ENCODE results near the gene MYO1E. TPM values are rescaled to one million over a fixed set of nuclear protein-coding genes. Genes with fewer than 3 reads are reported as not detected.
"Not testable (repeated sequence)": the region's sequence is repeated elsewhere in the genome, so short reads cannot be mapped to it uniquely, and the experiment has no call there.

The MYO1E gene
- total RNA-seq, 1 donor from 2014 or later: 45.1 TPM

DNA sequence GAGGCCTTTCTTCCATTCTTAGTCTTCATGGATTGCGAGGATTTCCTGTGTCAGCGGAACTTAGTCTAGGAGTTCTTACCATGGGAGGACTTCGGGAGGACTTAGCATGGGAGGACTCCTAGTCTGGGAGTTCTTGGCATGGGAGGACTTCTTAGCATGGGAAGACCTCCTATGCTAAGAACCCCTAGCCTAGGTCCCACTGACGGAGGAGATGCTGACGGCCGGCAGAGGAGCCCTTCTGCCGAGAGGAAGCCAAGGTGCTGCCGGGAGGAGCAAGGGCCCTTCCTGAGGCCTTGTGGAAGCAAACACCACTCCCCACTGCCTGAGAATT, 201.6 kb downstream of the MYO1E start:
- H3K27me3 Mint-ChIP-seq: no peaks in the 10 kb centered on the region
- intact Hi-C loops (cut with micrococcal nuclease): loop anchor here (5.0 kb wide), 1 partner anchor 321 kb away; no protein-coding TSS in a partner anchor
- H3K4me3 Mint-ChIP-seq: no peak overlapping the region
- H3K27ac Mint-ChIP-seq: no peak overlapping the region
- peaks cover 28% of the 10 kb centered on the region for H3K36me3 Mint-ChIP-seq (ENCODE audit: low read depth)
- DNase-seq: no peak
- H3K4me1 Mint-ChIP-seq: peaks cover 22% of the 10 kb centered on the region
- H3K9me3 Mint-ChIP-seq: peaks cover 3% of the 10 kb centered on the region

DNA sequence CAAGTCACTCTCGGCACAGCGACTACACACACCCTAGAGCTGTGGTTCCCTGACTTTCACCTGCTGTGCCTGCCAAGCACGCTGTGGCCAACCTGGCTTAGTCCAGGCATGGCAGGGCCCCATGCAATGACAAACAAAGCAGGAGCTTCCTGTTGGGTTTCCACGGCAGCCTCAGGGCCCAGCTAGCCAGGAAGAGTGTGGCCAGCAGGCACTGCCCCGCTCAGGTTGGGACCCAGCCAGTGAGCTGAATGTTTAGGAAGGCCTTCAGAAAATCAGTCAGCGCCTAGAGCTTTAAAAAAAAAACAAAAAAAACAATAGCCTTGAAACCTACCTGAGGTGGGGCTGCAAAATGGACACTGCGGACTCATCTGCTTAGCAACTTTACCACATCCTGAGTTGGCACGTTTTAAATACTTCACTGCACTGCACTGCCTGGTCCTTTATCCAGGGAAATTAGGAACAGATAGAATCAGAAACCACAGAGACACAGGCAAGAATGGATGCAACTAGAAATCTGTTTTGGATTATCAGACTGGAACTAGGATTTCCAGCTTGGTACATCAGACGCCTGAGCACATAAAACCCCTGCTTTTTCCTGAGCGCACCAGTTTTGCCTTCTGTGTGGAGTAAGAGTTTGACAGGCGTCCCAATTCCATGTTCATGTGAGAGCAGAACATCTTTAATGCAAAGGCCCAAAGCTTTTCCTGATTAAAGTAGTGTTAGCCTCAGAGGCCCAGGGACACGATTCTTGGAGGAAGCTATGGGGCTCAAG, 202.2 kb downstream of the MYO1E start:
- H3K27me3 Mint-ChIP-seq: no peaks in the 10 kb centered on the region
- intact Hi-C loops (cut with micrococcal nuclease): loop anchor here (5.0 kb wide), 1 partner anchor 322 kb away; no protein-coding TSS in a partner anchor
- DNase-seq: no peak
- H3K4me1 Mint-ChIP-seq: peaks cover 22% of the 10 kb centered on the region
- no peak overlapping the region for H3K4me3 Mint-ChIP-seq
- peaks cover 3% of the 10 kb centered on the region for H3K9me3 Mint-ChIP-seq
- H3K27ac Mint-ChIP-seq: peak overlapping the region; percentile 25
- H3K36me3 Mint-ChIP-seq (ENCODE audit: low read depth): peaks cover 33% of the 10 kb centered on the region

DNA sequence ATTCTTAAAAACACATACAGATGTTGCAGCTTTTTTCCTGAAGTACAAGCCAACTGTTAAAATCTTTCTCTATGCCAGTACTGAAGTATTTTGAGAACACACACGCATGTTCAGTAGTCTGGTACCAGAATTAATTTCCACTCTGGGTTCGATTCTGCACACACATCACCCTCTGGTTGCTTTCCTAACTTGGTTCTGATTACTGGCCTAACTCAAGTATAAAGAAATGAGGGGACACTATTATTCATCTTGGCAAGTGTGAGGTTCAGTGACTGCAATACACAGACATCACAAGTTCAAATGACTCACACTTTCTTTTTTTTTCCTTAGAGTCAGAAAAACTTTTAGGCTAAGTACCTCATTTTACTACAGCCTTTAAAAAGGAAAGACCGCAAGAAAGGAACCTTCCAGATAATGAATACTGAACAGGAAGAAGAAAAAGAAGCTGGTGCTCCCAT, 203.4 kb downstream of the MYO1E start:
- H3K4me1 Mint-ChIP-seq: peaks cover 17% of the 10 kb centered on the region
- H3K27ac Mint-ChIP-seq: peak overlapping the region; percentile 89
- intact Hi-C loops (cut with micrococcal nuclease): no loop called here
- H3K36me3 Mint-ChIP-seq (ENCODE audit: low read depth): peaks cover 34% of the 10 kb centered on the region
- H3K4me3 Mint-ChIP-seq: peak overlapping the region; percentile 28
- DNase-seq: no peak
- H3K9me3 Mint-ChIP-seq: peaks cover 3% of the 10 kb centered on the region
- H3K27me3 Mint-ChIP-seq: no peaks in the 10 kb centered on the region

DNA sequence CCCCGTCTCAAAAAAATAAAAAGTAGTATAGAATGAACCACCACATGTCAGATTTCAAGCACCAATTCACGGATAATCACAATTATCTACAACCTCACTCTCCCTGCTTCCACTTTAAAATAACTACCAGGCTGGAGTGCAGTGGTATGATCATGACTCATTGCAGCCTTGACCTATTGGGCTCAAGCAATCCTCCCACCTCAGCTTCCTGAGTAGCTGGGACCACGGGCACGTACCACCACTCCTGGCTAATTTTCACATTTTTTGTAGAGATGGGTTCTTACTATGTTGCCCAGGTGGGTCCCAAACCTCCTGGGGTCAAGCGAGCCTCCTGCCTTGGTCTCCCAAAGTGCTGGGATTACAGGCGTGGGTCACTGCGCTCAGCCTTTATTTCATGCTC, 204.1 kb downstream of the MYO1E start:
- no peak overlapping the region for H3K4me3 Mint-ChIP-seq
- intact Hi-C loops (cut with micrococcal nuclease): no loop called here
- no peak for DNase-seq
- H3K4me1 Mint-ChIP-seq: peaks cover 17% of the 10 kb centered on the region
- H3K9me3 Mint-ChIP-seq: peaks cover 3% of the 10 kb centered on the region
- peaks cover 29% of the 10 kb centered on the region for H3K36me3 Mint-ChIP-seq (ENCODE audit: low read depth)
- H3K27me3 Mint-ChIP-seq: no peaks in the 10 kb centered on the region
- H3K27ac Mint-ChIP-seq: no peak overlapping the region

DNA sequence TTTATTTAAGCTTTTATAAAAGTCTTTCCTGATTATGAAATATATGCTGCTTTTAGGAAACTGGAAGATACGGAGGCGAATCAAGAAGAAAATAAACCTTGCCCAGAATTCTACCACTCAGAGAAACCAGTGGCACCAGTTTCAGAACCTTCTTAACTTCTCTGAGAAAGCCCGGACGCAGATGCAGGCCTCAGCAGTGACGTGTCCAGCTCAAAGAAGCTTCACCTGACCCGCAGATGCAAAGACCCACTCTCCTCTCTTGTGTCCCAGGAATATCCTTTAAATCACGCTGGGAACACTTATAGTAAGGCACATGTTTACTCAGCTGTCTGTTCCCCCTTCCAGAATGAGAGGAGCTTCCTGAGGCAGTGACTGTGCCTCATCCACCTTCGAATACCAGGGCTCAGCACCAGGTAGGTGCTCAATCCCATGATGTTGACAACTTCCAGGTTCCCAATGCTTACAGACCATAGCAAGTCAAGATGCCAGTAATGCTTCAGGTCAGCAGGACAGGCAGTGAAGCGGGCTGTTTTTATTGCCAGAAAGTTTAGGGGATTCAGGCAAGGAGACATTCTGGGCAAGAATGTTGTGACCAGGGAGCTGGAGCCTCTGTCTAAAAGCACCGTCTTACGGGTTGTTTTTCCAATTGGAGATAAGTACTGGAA, 205.9 kb downstream of the MYO1E start:
- H3K4me3 Mint-ChIP-seq: no peak overlapping the region
- DNase-seq: no peak
- no peaks in the 10 kb centered on the region for H3K27me3 Mint-ChIP-seq
- no peak overlapping the region for H3K27ac Mint-ChIP-seq
- H3K36me3 Mint-ChIP-seq (ENCODE audit: low read depth): peaks cover 27% of the 10 kb centered on the region
- peaks cover 3% of the 10 kb centered on the region for H3K9me3 Mint-ChIP-seq
- intact Hi-C loops (cut with micrococcal nuclease): no loop called here
- H3K4me1 Mint-ChIP-seq: peaks cover 17% of the 10 kb centered on the region

DNA sequence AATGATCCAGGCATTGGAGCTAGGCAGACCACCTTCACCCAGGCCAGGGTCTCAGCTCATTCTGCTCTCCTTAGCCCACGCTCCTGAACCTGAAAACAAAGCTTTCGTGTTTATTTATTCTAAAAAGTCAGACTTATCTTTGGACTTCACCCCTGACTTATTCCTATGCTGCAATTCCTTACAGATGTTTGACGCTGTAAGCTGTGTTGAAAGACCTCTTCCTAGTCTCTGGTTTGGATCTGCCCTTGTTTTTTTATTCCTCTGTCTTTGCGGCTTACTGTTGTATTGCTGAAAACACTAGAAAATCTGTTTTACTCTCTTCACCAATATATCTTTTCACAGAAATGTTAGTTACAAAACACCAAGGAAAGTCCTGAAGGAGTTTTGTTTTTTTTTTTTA, 206.5 kb downstream of the MYO1E start:
- H3K4me1 Mint-ChIP-seq: peaks cover 17% of the 10 kb centered on the region
- H3K36me3 Mint-ChIP-seq (ENCODE audit: low read depth): peaks cover 26% of the 10 kb centered on the region
- no peak for DNase-seq
- peak overlapping the region; percentile 27 for H3K27ac Mint-ChIP-seq
- H3K4me3 Mint-ChIP-seq: no peak overlapping the region
- H3K9me3 Mint-ChIP-seq: peaks cover 3% of the 10 kb centered on the region
- intact Hi-C loops (cut with micrococcal nuclease): no loop called here
- H3K27me3 Mint-ChIP-seq: no peaks in the 10 kb centered on the region

DNA sequence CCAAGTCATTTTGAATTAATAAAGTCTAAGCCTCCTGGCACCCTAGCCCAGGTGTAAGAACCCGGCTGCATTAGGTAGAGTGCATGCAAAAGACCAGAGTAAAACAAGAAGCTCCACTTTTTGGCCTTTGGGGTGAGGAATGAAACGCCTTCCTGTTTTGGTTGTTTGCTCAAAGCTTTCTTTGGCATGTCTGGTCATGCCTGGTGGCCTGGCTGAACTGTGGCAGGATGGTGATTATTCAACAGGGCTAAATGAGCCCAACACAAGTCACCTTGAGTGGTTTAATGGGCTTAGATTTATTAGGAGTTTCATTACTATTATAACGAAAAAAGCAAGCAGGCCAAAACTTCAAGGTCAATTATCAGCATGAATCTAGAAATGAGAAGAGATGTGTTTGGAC, 206.9 kb downstream of the MYO1E start:
- H3K36me3 Mint-ChIP-seq (ENCODE audit: low read depth): peaks cover 28% of the 10 kb centered on the region
- DNase-seq: peak; percentile 67
- peak overlapping the region; percentile 27 for H3K27ac Mint-ChIP-seq
- no peak overlapping the region for H3K4me3 Mint-ChIP-seq
- peaks cover 3% of the 10 kb centered on the region for H3K9me3 Mint-ChIP-seq
- H3K4me1 Mint-ChIP-seq: peaks cover 17% of the 10 kb centered on the region
- no peaks in the 10 kb centered on the region for H3K27me3 Mint-ChIP-seq
- intact Hi-C loops (cut with micrococcal nuclease): no loop called here

DNA sequence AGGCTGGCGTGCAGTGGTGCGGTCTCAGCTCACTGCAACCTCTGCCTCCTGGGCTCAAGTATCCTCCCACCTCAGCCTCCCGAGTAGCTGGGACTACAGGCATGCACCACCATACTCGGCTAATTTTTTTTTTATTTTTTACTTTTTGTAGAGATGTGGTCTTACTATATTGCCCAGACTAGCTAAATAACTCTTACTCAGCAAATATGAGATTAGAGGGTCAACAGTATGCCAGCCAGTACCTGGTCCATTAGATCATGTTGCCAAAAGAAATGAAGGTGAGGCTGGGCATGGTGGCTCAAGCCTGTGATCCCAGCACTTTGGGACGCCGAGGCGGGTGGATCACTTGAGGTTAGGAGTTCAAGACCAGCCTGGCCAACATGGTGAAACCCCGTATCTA, 210.6 kb downstream of the MYO1E start:
- H3K4me1 Mint-ChIP-seq; H3K27ac Mint-ChIP-seq; H3K4me3 Mint-ChIP-seq; intact Hi-C loops (cut with micrococcal nuclease); DNase-seq; H3K27me3 Mint-ChIP-seq; H3K9me3 Mint-ChIP-seq: not testable (repeated sequence)
- H3K36me3 Mint-ChIP-seq (ENCODE audit: low read depth): peaks cover 27% of the 10 kb centered on the region

DNA sequence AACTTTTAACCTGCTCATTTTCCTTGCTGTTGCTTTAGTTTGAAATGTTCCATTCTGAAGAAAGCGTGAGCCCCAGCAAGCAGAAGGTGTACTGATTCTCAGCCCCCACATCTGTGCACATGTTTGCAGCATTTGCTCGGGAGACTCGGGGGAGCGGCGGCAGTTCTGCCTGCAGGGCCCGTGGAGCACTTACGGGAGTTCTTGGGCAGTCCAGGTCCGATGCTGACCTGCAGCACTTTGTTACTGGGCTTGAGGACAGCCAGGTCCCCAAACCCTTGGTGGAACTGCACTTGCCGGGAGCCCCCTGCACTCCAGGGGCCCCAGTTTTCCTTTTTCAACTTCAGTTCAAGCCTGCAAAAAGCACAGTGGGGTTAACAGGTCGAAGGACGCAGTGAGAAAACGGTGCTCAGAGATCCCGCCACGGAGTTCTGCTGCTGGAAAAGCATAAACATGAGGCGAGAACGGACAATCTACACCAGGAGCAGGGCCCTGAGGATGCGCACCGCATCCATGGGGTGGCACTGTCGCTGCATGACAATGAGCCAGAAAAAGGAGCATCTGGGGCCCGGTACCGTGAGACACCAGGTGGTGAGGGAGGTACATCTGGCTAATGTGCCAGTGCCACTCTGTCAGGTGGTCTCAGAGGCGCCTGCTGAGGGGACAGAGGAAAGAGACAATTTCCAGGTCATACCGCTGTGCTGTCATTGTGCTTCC, 211.6 kb downstream of the MYO1E start:
- no peak overlapping the region for H3K27ac Mint-ChIP-seq
- DNase-seq: peak; percentile 76
- H3K27me3 Mint-ChIP-seq: no peaks in the 10 kb centered on the region
- no peaks in the 10 kb centered on the region for H3K4me1 Mint-ChIP-seq
- no peak overlapping the region for H3K4me3 Mint-ChIP-seq
- intact Hi-C loops (cut with micrococcal nuclease): no loop called here
- H3K36me3 Mint-ChIP-seq (ENCODE audit: low read depth): peaks cover 24% of the 10 kb centered on the region
- no peaks in the 10 kb centered on the region for H3K9me3 Mint-ChIP-seq

DNA sequence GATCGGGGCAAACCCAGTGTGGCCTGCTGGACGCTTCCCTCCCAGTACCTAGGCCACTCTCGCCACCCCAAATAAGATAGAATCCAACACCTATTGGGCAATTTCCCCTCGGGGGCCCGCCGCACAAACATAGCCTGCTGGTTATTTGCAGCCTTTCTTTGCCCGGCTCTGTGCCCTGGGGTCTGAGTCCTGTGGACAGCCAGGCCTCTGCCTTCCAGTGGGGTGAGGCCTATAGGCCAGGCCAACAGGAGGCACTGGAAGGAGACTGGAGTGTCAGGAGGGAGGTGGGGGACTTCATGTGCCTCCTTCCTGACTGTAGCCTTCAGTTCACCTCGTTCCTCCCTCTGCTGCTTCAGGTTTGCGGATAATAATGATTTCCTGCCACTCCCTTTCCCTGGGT, 213.5 kb downstream of the MYO1E start:
- no peak overlapping the region for H3K27ac Mint-ChIP-seq
- H3K4me1 Mint-ChIP-seq: no peaks in the 10 kb centered on the region
- intact Hi-C loops (cut with micrococcal nuclease): no loop called here
- H3K27me3 Mint-ChIP-seq: no peaks in the 10 kb centered on the region
- H3K36me3 Mint-ChIP-seq (ENCODE audit: low read depth): peaks cover 22% of the 10 kb centered on the region
- no peaks in the 10 kb centered on the region for H3K9me3 Mint-ChIP-seq
- no peak overlapping the region for H3K4me3 Mint-ChIP-seq
- DNase-seq: no peak

DNA sequence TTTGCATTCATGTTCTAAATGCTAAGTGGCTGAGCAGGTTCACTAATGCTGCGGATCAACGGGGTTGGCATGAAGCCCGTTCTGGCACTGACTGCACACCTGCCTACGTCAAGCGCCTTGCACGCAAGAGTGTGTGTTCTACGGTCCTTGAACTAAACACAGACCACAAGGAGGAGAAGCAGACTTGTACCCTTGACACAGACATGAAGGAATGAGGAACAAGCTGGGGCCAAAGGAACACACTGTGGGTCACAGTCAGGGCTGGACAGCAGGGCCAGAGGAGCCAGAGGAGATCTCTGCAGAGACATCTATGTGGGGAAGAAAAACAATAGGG, 214.0 kb downstream of the MYO1E start:
- DNase-seq: no peak
- H3K4me3 Mint-ChIP-seq: no peak overlapping the region
- H3K36me3 Mint-ChIP-seq (ENCODE audit: low read depth): peaks cover 22% of the 10 kb centered on the region
- H3K9me3 Mint-ChIP-seq: no peaks in the 10 kb centered on the region
- H3K27me3 Mint-ChIP-seq: no peaks in the 10 kb centered on the region
- H3K27ac Mint-ChIP-seq: no peak overlapping the region
- H3K4me1 Mint-ChIP-seq: no peaks in the 10 kb centered on the region
- intact Hi-C loops (cut with micrococcal nuclease): no loop called here

DNA sequence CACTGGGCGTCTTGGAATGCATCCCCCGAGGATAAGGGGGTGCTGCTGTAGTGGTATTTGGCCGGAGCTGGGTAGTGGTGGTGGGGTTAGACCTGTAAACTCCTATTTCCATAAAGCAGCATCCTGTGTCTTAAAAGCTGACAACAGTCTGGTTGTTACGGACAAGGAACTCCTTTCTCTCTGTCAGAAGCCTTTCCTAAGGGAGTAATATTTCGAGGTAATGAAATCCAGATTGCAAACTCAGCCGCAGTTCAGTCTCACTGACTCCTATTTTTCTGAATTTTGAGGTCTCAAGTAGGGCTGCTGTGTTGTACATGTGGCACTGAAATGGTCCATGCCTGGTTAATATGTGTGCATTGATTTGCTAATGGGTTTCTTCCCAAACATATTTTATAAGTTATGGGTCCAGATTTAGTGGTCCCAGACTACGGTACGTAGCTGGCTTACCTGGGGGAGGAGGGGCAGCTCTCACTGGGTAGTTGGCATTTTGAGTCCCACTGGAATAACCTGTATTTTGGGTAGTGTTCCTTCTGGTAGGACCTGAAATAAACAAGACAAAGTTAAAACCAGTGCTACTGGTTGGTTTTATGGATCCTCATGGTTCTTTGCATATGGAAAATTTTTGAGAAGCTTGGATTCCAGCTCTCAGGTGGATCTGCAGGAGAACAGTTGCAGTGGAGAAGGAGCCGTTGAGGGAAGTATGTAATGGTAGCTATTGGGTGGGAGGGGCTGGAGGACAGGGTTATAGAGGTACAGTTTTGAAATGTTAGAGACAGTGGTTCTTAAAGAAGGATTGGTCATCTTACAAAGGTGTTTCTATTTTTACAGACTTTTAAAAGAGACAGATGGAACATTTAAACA, 214.6 kb downstream of the MYO1E start:
- no peak overlapping the region for H3K4me3 Mint-ChIP-seq
- no peaks in the 10 kb centered on the region for H3K9me3 Mint-ChIP-seq
- peaks cover 22% of the 10 kb centered on the region for H3K36me3 Mint-ChIP-seq (ENCODE audit: low read depth)
- H3K27me3 Mint-ChIP-seq: no peaks in the 10 kb centered on the region
- no peaks in the 10 kb centered on the region for H3K4me1 Mint-ChIP-seq
- no peak overlapping the region for H3K27ac Mint-ChIP-seq
- intact Hi-C loops (cut with micrococcal nuclease): no loop called here
- DNase-seq: no peak

DNA sequence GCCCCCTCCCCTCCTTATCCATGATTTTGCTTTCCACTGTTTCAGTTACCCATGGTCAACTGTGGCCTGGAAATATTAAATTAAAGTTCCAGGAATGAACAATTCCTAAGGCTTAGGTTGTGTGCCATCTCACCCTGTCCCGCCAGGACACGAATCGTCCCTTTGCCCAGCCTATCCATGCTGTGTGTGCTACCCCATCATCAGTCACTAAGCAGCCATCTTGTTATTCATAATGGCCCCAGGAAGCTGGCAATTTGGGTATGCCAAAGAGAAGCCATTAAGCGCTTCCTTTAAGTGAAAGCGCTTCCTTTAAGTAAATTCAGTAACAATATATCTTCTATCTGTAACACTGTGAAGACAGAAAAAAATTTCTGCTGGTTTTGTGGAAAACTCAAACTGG, 215.3 kb downstream of the MYO1E start:
- Mint-ChIP-seq H3K4me3 (no peak overlapping the region), H3K36me3 (ENCODE audit: low read depth) (peaks cover 24% of the 10 kb centered on the region), H3K9me3 (no peaks in the 10 kb centered on the region), H3K27ac (no peak overlapping the region), H3K27me3 (no peaks in the 10 kb centered on the region), H3K4me1 (no peaks in the 10 kb centered on the region)
- DNase-seq: no peak
- intact Hi-C loops (cut with micrococcal nuclease): no loop called here
